Muscle of leg (tissue), 11 donors: ENCODE measurements around the gene PUS1. TPM values are rescaled to one million over a fixed set of nuclear protein-coding genes. Genes with fewer than 3 reads are reported as not detected.

ENCODE experiments used
- DNase-seq: peaks from one replicate; pipeline ENCODE4 v3.0.0; 2013
- H3K27ac ChIP-seq: one replicate; pipeline ENCODE4 v1.5.1; 2013; ENCODE audit warnings: mild to moderate bottlenecking, low read length, control low read depth
- H3K27me3 ChIP-seq: one replicate; pipeline ENCODE4 v1.6.1; 2013; ENCODE audit warnings: low read length; ENCODE audit not compliant: control insufficient read depth, insufficient read depth
- H3K36me3 ChIP-seq: one replicate; pipeline ENCODE4 v1.6.1; 2013; ENCODE audit warnings: low read length; ENCODE audit not compliant: control insufficient read depth, insufficient read depth
- H3K4me1 ChIP-seq: one replicate; pipeline ENCODE4 v1.6.1; 2013; ENCODE audit warnings: low read length; ENCODE audit not compliant: control insufficient read depth, insufficient read depth
- H3K4me3 ChIP-seq: one replicate; pipeline ENCODE4 v1.5.1; 2013; ENCODE audit warnings: low read length, control low read depth
- H3K9me3 ChIP-seq: replicated peaks from 2 replicates; pipeline ENCODE4 v1.6.1; 2013; ENCODE audit warnings: low read depth, low read length; ENCODE audit not compliant: control insufficient read depth
- WGBS: methylation state at CpG from one replicate; pipeline ENCODE4 v1.1.5; 2013; ENCODE audit warnings: missing lambda C conversion rate; ENCODE audit not compliant: insufficient coverage; 5-methylcytosine and 5-hydroxymethylcytosine counted together
- polyA plus RNA-seq, 8 donors: library from polyadenylated mRNA; unstranded; fragments of 120-200 nt; gene quantifications; one replicate each; pipeline versions ENCODE4 v1.2.1 to v1.2.3, GENCODE V29; 2013; ENCODE audit warnings: inconsistent platforms in 1 of 8, low replicate concordance in 1 of 8; ENCODE audit not compliant: insufficient read length in 8 of 8, insufficient read depth in 1 of 8
- total RNA-seq: library from RNA; stranded (reverse); fragments of 120-200 nt; gene quantifications from one replicate; pipeline ENCODE4 v1.2.4, GENCODE V29; 2013

Gene PUS1
- total and polyA plus RNA-seq, 9 donors = 6.5 to 18.5 (median 13.1) TPM

GRCh38 chr12:131916306-131917138 lies 12.6 kb upstream of the PUS1 start:
- no peak overlapping the region for H3K4me3 ChIP-seq
- WGBS = 87% methylated on average over 26 of the region's 36 CpGs
- no peak overlapping the region for H3K27ac ChIP-seq
- peaks cover 5% of the 10 kb centered on the region for H3K4me1 ChIP-seq
- H3K9me3 ChIP-seq = no peaks in the 10 kb centered on the region
- H3K36me3 ChIP-seq = peaks cover 84% of the 10 kb centered on the region
- no peak for DNase-seq
- H3K27me3 ChIP-seq = no peaks in the 10 kb centered on the region

DNA sequence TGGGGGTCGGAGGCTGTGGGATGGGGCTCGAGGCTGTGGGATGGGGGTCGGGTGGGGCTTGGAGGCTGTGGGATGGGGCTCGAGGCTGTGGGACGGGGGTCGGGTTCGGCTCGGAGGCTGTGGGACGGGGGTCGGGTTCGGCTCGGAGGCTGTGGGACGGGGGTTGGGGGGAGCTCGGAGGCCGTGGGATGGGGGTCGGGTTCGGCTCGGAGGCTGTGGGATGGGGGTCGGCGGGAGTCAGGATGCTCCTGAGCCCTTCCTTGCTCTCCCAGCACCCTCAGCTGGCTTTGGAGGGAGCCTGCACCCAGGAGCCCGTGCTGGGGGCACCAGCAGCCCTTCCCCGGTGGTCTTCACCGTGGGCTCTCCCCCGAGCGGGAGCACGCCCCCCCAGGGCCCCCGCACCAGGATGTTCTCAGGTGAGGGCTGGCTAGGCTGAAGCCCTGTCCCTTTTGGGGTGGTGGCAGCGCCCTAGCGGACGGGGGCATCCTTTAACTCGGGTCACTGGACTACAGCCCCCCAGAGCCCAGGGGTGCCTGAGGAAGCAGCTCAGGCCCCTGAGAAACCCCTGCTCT lies 11.9 kb upstream of the PUS1 start:
- H3K36me3 ChIP-seq = peaks cover 82% of the 10 kb centered on the region
- peaks cover 4% of the 10 kb centered on the region for H3K4me1 ChIP-seq
- no peak overlapping the region for H3K4me3 ChIP-seq
- DNase-seq = no peak
- H3K9me3 ChIP-seq = no peaks in the 10 kb centered on the region
- WGBS = 85% methylated on average over 13 of the region's 31 CpGs
- no peaks in the 10 kb centered on the region for H3K27me3 ChIP-seq
- H3K27ac ChIP-seq = no peak overlapping the region

DNA sequence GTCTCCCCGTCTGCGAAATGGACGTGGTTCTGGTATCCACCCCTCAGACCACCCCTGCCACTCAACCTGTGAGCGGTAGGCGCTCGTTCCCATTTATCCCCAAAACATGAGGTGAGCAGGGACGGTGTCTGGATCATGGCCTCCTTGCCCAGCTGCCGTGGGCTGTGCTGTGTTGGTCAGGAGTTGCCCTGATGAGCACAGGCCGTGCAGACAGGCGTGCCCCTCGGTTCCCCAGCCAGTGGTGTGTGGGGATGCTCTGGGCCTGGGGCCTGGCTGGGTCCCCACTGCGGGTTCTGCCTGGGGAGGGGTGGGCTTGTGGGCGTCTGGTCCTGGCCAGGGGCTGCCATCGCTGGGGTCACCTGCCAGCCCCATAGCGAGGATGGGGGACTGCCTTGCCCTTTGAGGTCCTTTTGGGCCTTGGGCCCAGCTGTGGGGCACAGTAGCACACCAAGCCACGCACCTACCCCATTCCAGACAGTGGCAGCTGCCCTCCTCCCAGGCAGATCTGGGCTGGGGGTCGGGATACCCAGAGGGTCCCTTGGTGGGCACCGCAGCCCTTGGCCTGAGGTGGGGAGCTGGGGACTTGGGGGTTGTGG lies 11.3 kb upstream of the PUS1 start:
- H3K27ac ChIP-seq = no peak overlapping the region
- no peak for DNase-seq
- WGBS = 89% methylated on average over 12 of the region's 18 CpGs

DNA sequence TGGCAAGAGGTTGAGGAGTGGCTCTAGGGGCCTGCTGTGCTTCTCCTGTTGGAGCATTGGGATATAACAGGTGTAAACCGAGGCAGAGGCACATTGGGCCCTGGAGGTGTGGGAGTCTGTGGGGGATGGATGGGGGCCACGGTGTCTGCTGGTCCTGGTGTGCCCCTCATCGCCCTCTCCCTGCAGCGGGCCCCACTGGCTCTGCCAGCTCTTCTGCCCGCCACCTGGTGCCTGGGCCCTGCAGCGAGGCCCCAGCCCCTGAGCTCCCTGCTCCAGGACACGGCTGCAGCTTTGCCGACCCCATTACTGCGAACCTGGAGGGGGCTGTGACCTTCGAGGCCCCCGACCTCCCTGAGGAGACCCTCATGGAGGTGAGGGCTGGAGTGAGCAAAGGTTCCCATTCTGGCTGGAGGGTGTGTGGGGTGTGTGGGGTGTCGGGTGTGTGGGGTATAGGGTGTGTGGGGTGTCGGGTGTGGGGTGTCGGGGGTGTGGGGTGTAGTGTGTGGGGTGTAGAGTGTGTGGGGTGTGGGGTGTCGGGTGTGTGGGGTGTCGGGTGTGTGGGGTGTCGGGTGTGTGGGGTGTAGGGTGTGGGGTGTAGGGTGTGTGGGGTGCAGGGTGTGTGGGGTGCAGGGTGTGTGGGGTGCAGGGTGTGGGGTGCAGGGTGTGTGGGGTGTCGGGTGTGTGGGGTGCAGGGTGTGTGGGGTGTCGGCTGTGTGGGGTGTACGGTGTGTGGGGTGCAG lies 10.6 kb upstream of the PUS1 start:
- H3K9me3 ChIP-seq = no peaks in the 10 kb centered on the region
- H3K27ac ChIP-seq = no peak overlapping the region
- peaks cover 83% of the 10 kb centered on the region for H3K36me3 ChIP-seq
- WGBS = 84% methylated on average over 14 of the region's 20 CpGs
- no peak for DNase-seq
- no peaks in the 10 kb centered on the region for H3K4me1 ChIP-seq
- H3K27me3 ChIP-seq = no peaks in the 10 kb centered on the region
- H3K4me3 ChIP-seq = no peak overlapping the region

More for the DNA sequence above, 11.3 kb upstream of the PUS1 start:
- no peaks in the 10 kb centered on the region for H3K4me1 ChIP-seq
- H3K36me3 ChIP-seq = peaks cover 82% of the 10 kb centered on the region
- no peak overlapping the region for H3K4me3 ChIP-seq
- no peaks in the 10 kb centered on the region for H3K9me3 ChIP-seq
- H3K27me3 ChIP-seq = no peaks in the 10 kb centered on the region

GRCh38 chr12:131919051-131919347 lies 10.1 kb upstream of the PUS1 start:
- no peaks in the 10 kb centered on the region for H3K9me3 ChIP-seq
- no peak overlapping the region for H3K4me3 ChIP-seq
- WGBS = 87% methylated on average over 17 of the region's 19 CpGs
- no peaks in the 10 kb centered on the region for H3K4me1 ChIP-seq
- H3K27me3 ChIP-seq = no peaks in the 10 kb centered on the region
- peaks cover 78% of the 10 kb centered on the region for H3K36me3 ChIP-seq
- DNase-seq = no peak
- no peak overlapping the region for H3K27ac ChIP-seq

DNA sequence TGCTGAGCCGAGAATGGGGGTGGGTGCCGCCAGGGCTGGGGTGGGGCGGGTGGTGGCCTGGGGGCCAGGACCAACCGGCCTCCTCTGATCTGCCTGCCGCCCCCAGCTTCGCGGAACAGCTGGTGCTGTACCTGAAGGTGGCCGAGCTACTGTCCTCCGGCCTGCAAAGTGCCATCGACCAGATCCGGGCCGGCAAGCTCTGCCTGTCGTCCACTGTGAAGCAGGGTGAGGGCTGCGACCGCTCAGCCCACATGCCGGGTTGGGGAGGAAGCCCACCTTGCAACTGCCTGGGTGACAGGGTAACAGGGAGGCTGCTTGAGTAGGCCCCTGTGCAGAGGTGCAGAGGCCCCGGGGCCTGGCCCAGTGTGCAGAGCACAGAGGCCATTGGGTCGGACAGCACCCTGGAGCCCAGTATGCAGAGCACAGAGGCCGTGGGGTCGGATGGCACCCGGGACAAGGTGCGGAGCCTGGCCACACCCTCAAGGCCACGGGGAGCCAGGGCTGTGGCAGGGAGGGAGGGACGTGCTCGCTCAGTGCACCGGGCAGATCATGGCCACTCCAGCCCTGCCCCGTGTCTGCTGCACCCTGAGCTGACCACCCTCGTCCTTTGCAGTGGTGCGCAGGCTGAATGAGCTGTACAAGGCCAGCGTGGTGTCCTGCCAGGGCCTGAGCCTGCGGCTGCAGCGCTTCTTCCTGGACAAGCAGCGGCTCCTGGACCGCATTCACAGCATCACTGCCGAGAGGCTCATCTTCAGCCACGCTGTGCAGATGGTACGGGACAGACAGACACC lies 9.5 kb upstream of the PUS1 start:
- no peak overlapping the region for H3K27ac ChIP-seq
- no peaks in the 10 kb centered on the region for H3K9me3 ChIP-seq
- peaks cover 73% of the 10 kb centered on the region for H3K36me3 ChIP-seq
- DNase-seq = no peak
- H3K4me3 ChIP-seq = no peak overlapping the region
- WGBS = 88% methylated on average over 37 of the region's 37 CpGs
- peaks cover 5% of the 10 kb centered on the region for H3K4me1 ChIP-seq
- H3K27me3 ChIP-seq = no peaks in the 10 kb centered on the region

DNA sequence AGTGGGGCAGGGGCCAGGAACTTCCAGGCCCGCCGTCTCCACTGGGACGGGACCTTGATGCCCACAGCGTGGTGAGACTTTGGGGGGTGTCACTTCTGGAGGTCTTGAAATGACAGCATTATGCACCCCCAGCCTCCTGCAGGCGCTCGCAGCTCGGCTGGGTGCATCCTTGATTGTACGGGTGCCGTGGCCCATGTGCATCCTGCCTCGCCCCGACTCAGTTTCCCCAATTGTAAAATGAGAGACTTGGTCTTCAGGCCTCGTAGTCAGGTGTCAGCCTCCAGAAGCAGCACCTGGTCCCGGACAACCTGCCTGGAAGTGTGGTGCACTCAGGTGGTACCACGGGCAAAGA lies 8.9 kb upstream of the PUS1 start:
- Histone ChIP-seq H3K4me1 (peaks cover 10% of the 10 kb centered on the region), H3K27me3 (no peaks in the 10 kb centered on the region), H3K36me3 (peaks cover 67% of the 10 kb centered on the region), H3K4me3 (no peak overlapping the region), H3K27ac (no peak overlapping the region), H3K9me3 (no peaks in the 10 kb centered on the region)
- WGBS = 88% methylated on average over 10 of the region's 14 CpGs
- DNase-seq = no peak

GRCh38 chr12:131920902-131921840 lies 7.9 kb upstream of the PUS1 start:
- Histone ChIP-seq H3K4me1 (peaks cover 10% of the 10 kb centered on the region), H3K27me3 (no peaks in the 10 kb centered on the region), H3K36me3 (peaks cover 57% of the 10 kb centered on the region), H3K27ac (no peak overlapping the region), H3K9me3 (no peaks in the 10 kb centered on the region), H3K4me3 (no peak overlapping the region)
- WGBS = 89% methylated on average over 29 of the region's 35 CpGs
- DNase-seq = no peak
